Measurements from ENCODE around the gene COX7A1. TPM values are rescaled to one million over a fixed set of nuclear protein-coding genes. Genes with fewer than 3 reads are reported as not detected.

COX7A1 gene
- total RNA-seq, 2 experiments from 2014 or later: not detected

DNA sequence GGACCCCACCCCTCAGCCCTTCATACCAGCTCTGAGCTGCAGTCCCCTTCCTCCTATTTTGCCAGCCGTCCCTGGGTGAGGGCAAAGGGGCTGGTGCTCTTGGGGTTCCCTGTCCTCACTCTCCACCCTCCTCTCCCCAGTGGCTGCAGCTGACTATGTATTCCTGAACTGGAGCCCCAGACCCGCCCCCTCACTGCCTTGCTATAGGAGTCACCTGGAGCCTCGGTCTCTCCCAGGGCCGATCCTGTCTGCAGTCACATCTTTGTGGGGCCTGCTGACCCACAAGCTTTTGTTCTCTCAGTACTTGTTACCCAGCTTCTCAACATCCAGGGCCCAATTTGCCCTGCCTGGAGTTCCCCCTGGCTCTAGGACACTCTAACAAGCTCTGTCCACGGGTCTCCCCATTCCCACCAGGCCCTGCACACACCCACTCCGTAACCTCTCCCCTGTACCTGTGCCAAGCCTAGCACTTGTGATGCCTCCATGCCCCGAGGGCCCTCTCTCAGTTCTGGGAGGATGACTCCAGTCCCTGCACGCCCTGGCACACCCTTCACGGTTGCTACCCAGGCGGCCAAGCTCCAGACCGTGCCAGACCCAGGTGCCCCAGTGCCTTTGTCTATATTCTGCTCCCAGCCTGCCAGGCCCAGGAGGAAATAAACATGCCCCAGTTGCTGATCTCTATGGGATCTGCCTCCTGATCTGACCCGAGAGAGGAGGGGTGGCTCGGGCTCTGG lies 2.4 kb downstream of the COX7A1 start:
- TF ChIP-seq, protein P1, sequence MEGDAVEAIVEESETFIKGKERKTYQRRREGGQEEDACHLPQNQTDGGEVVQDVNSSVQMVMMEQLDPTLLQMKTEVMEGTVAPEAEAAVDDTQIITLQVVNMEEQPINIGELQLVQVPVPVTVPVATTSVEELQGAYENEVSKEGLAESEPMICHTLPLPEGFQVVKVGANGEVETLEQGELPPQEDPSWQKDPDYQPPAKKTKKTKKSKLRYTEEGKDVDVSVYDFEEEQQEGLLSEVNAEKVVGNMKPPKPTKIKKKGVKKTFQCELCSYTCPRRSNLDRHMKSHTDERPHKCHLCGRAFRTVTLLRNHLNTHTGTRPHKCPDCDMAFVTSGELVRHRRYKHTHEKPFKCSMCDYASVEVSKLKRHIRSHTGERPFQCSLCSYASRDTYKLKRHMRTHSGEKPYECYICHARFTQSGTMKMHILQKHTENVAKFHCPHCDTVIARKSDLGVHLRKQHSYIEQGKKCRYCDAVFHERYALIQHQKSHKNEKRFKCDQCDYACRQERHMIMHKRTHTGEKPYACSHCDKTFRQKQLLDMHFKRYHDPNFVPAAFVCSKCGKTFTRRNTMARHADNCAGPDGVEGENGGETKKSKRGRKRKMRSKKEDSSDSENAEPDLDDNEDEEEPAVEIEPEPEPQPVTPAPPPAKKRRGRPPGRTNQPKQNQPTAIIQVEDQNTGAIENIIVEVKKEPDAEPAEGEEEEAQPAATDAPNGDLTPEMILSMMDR (IDR thresholded peaks at IDR 0.05): no peak
- Histone ChIP-seq H3K4me3 (ENCODE audit: low read length) (no peak overlapping the region), H3K27ac (ENCODE audit: low read depth in 1 of 2, low read length in 2 of 2) (no peak overlapping the region), H3K36me3 (ENCODE audit: insufficient read depth, low read length) (peaks cover 53% of the 10 kb centered on the region), H3K4me1 (ENCODE audit: insufficient read depth, low read length) (no peaks in the 10 kb centered on the region), H3K27me3 (ENCODE audit: control insufficient read depth in 1 of 2, insufficient read depth in 2 of 2, low read length in 2 of 2) (no peaks in the 10 kb centered on the region), H3K9me3 (ENCODE audit: control insufficient read depth in 1 of 2, insufficient read depth in 1 of 2, low read length in 2 of 2) (no peaks in the 10 kb centered on the region)
- Mint-ChIP-seq H3K27me3 (no peaks in the 10 kb centered on the region), H3K27ac (no peak overlapping the region), H3K9me3 (no peaks in the 10 kb centered on the region), H3K4me1 (ENCODE audit: low read depth) (no peaks in the 10 kb centered on the region), H3K4me3 (no peak overlapping the region), H3K36me3 (ENCODE audit: low read depth) (peaks cover 61% of the 10 kb centered on the region)
- DNase-seq (no peak), ATAC-seq (ENCODE audit: poor library complexity) (no peak)
- POLR2A ChIA-PET: interaction anchor here (1.5 kb wide), 1 partner anchor 10 kb away, joined by 3 read pairs; the partner anchor contains the start of gene CAPNS1
- CTCF ChIA-PET: no interaction called here
- intact Hi-C loops (cut with DNase I, micrococcal nuclease): no loop called here

- H3K27ac Mint-ChIP-seq: no peak overlapping the region
- H3K4me1 ChIP-seq (ENCODE audit: insufficient read depth, low read length): peaks cover 13% of the 10 kb centered on the region
- ChIA-PET POLR2A (no interaction called here), CTCF (no interaction called here)
- no peak overlapping the region for H3K4me3 Mint-ChIP-seq
- peaks cover 14% of the 10 kb centered on the region for H3K4me1 Mint-ChIP-seq (ENCODE audit: low read depth)
- TF ChIP-seq, protein P1 (IDR thresholded peaks at IDR 0.05): no peak
- intact Hi-C loops (cut with DNase I, micrococcal nuclease): loop anchor here in 1 of 2 experiments (5.0 kb wide), 1 partner anchor 68 kb away; the partner anchor contains the start of gene ZNF565
- H3K27me3 Mint-ChIP-seq: no peaks in the 10 kb centered on the region
- no peaks in the 10 kb centered on the region for H3K9me3 Mint-ChIP-seq
- ATAC-seq (ENCODE audit: poor library complexity): no peak
- H3K36me3 Mint-ChIP-seq (ENCODE audit: low read depth): peaks cover 84% of the 10 kb centered on the region
- DNase-seq: no peak
- H3K27me3 ChIP-seq (ENCODE audit: control insufficient read depth in 1 of 2, insufficient read depth in 2 of 2, low read length in 2 of 2): no peaks in the 10 kb centered on the region
- H3K36me3 ChIP-seq (ENCODE audit: insufficient read depth, low read length): peaks cover 59% of the 10 kb centered on the region
- H3K9me3 ChIP-seq (ENCODE audit: control insufficient read depth in 1 of 2, insufficient read depth in 1 of 2, low read length in 2 of 2): no peaks in the 10 kb centered on the region
- no peak overlapping the region for H3K27ac ChIP-seq (ENCODE audit: low read depth in 1 of 2, low read length in 2 of 2)
- no peak overlapping the region for H3K4me3 ChIP-seq (ENCODE audit: low read length)
Measured at GRCh38 chr19:36144624-36145023, 7.6 kb downstream of the COX7A1 start.

- H3K4me1 ChIP-seq (ENCODE audit: insufficient read depth, low read length): peaks cover 19% of the 10 kb centered on the region
- H3K36me3 ChIP-seq (ENCODE audit: insufficient read depth, low read length): peaks cover 42% of the 10 kb centered on the region
- Mint-ChIP-seq H3K9me3 (no peaks in the 10 kb centered on the region), H3K36me3 (ENCODE audit: low read depth) (peaks cover 67% of the 10 kb centered on the region), H3K27me3 (no peaks in the 10 kb centered on the region), H3K4me1 (ENCODE audit: low read depth) (peaks cover 18% of the 10 kb centered on the region), H3K4me3 (peak overlapping the region; percentile 79), H3K27ac (peak overlapping the region; percentile 52)
- POLR2A ChIA-PET: interaction anchor here (0.7 kb wide), 1 partner anchor 14 kb away, joined by 3 read pairs; no protein-coding TSS in a partner anchor
- H3K4me3 ChIP-seq (ENCODE audit: low read length): no peak overlapping the region
- H3K27me3 ChIP-seq (ENCODE audit: control insufficient read depth in 1 of 2, insufficient read depth in 2 of 2, low read length in 2 of 2): no peaks in the 10 kb centered on the region
- CTCF ChIA-PET: no interaction called here
- intact Hi-C loops (cut with DNase I, micrococcal nuclease): loop anchor here in 1 of 2 experiments (5.0 kb wide), 1 partner anchor 70 kb away; the partner anchor contains the start of gene ZNF565
- DNase-seq: no peak
- TF ChIP-seq, protein P1 (IDR thresholded peaks at IDR 0.05): no peak
- ATAC-seq (ENCODE audit: poor library complexity): no peak
- H3K9me3 ChIP-seq (ENCODE audit: control insufficient read depth in 1 of 2, insufficient read depth in 1 of 2, low read length in 2 of 2): no peaks in the 10 kb centered on the region
- H3K27ac ChIP-seq (ENCODE audit: low read depth in 1 of 2, low read length in 2 of 2): no peak overlapping the region
Measured at GRCh38 chr19:36142496-36142895, 9.8 kb downstream of the COX7A1 start.

Data from CD4-positive, alpha-beta T cell (primary cell).